Iris pigment epithelial cell (primary cell): ENCODE data around the gene PATZ1.

Source experiments
- DNase-seq: peaks from one replicate; pipeline ENCODE4 v3.0.0-alpha.2; 2011; ENCODE audit warnings: low read depth

The PATZ1 gene

GRCh38 chr22:31282748-31283468 is 63.2 kb downstream of the PATZ1 start:
- no peak for DNase-seq

GRCh38 chr22:31281733-31282132 is 64.4 kb downstream of the PATZ1 start:
- no peak for DNase-seq

- no peak for DNase-seq
Observed at GRCh38 chr22:31279821-31280505, 66.2 kb downstream of the PATZ1 start.

GRCh38 chr22:31279327-31279669 is 66.8 kb downstream of the PATZ1 start:
- DNase-seq: no peak

- no peak for DNase-seq
Observed at GRCh38 chr22:31278626-31279326, 67.4 kb downstream of the PATZ1 start.

- no peak for DNase-seq
Observed at GRCh38 chr22:31278151-31278621, 68.0 kb downstream of the PATZ1 start.

- DNase-seq: no peak
Observed at GRCh38 chr22:31277741-31278140, 68.4 kb downstream of the PATZ1 start.

- no peak for DNase-seq
Observed at GRCh38 chr22:31276426-31277167, 69.5 kb downstream of the PATZ1 start.
